Activated naive CD8-positive, alpha-beta T cell treated with anti-CD3 and anti-CD28 coated beads for 36 hours (primary cell): ENCODE results near the gene SUSD4. TPM values are rescaled to one million over a fixed set of nuclear protein-coding genes. Genes with fewer than 3 reads are reported as not detected.

ENCODE experiments used
- DNase-seq: peaks from one replicate; pipeline ENCODE4 v3.0.0; 2021
- H3K27ac Mint-ChIP-seq: one replicate; pipeline ENCODE4 v1.8.0; 2022; ENCODE audit warnings: mild to moderate bottlenecking, moderate library complexity, mixed read lengths
- H3K27me3 Mint-ChIP-seq: one replicate; pipeline ENCODE4 v1.8.0; 2022; ENCODE audit warnings: mild to moderate bottlenecking, mixed read lengths
- H3K36me3 Mint-ChIP-seq: one replicate; pipeline ENCODE4 v1.8.0; 2021; ENCODE audit warnings: mild to moderate bottlenecking, mixed read lengths
- H3K4me1 Mint-ChIP-seq: one replicate; pipeline ENCODE4 v1.8.0; 2021; ENCODE audit warnings: mixed read lengths
- H3K4me3 Mint-ChIP-seq: one replicate; pipeline ENCODE4 v1.8.0; 2022; ENCODE audit warnings: mild to moderate bottlenecking, moderate library complexity, mixed read lengths
- H3K9me3 Mint-ChIP-seq: one replicate; pipeline ENCODE4 v1.8.0; 2022; ENCODE audit warnings: mixed read lengths
- total RNA-seq, 2 experiments: library from RNA; stranded (reverse); gene quantifications; one replicate each; pipeline ENCODE4 v1.2.3, GENCODE V29; 2021

Gene SUSD4
- total RNA-seq, 2 experiments from 2014 or later: 0.22 to 0.33 TPM

GRCh38 chr1:223390618-223391017 is 26.6 kb upstream of the SUSD4 start:
- no peak for DNase-seq
- Mint-ChIP-seq H3K27me3 (peaks cover 52% of the 10 kb centered on the region), H3K4me1 (no peaks in the 10 kb centered on the region), H3K4me3 (no peak overlapping the region), H3K36me3 (no peaks in the 10 kb centered on the region), H3K9me3 (no peaks in the 10 kb centered on the region), H3K27ac (no peak overlapping the region)

GRCh38 chr1:223386013-223386412 is 22.0 kb upstream of the SUSD4 start:
- DNase-seq: no peak
- H3K27ac Mint-ChIP-seq: no peak overlapping the region
- peaks cover 19% of the 10 kb centered on the region for H3K27me3 Mint-ChIP-seq
- H3K36me3 Mint-ChIP-seq: no peaks in the 10 kb centered on the region
- H3K4me3 Mint-ChIP-seq: no peak overlapping the region
- no peaks in the 10 kb centered on the region for H3K4me1 Mint-ChIP-seq
- no peaks in the 10 kb centered on the region for H3K9me3 Mint-ChIP-seq

- Mint-ChIP-seq H3K27ac (no peak overlapping the region), H3K4me3 (no peak overlapping the region), H3K36me3 (no peaks in the 10 kb centered on the region), H3K9me3 (peaks cover 13% of the 10 kb centered on the region), H3K27me3 (peaks cover 19% of the 10 kb centered on the region), H3K4me1 (no peaks in the 10 kb centered on the region)
- no peak for DNase-seq
Observed at GRCh38 chr1:223378754-223379153, 14.8 kb upstream of the SUSD4 start.

GRCh38 chr1:223374064-223374610 is 10.2 kb upstream of the SUSD4 start:
- H3K4me1 Mint-ChIP-seq: no peaks in the 10 kb centered on the region
- H3K36me3 Mint-ChIP-seq: no peaks in the 10 kb centered on the region
- H3K27ac Mint-ChIP-seq: no peak overlapping the region
- no peak for DNase-seq
- no peak overlapping the region for H3K4me3 Mint-ChIP-seq
- peaks cover 19% of the 10 kb centered on the region for H3K27me3 Mint-ChIP-seq
- H3K9me3 Mint-ChIP-seq: peaks cover 15% of the 10 kb centered on the region

GRCh38 chr1:223364685-223365382 is 858 bp upstream of the SUSD4 start:
- Mint-ChIP-seq H3K4me1 (peaks cover 9% of the 10 kb centered on the region), H3K4me3 (peak overlapping the region; percentile 70)

GRCh38 chr1:223363057-223363855 is 720 bp downstream of the SUSD4 start:
- peaks cover 43% of the 10 kb centered on the region for H3K27me3 Mint-ChIP-seq
- DNase-seq: peak; percentile 16
- peaks cover 3% of the 10 kb centered on the region for H3K9me3 Mint-ChIP-seq
- H3K27ac Mint-ChIP-seq: no peak overlapping the region
- no peaks in the 10 kb centered on the region for H3K36me3 Mint-ChIP-seq
- peaks cover 9% of the 10 kb centered on the region for H3K4me1 Mint-ChIP-seq
- H3K4me3 Mint-ChIP-seq: peak overlapping the region; percentile 87

More at GRCh38 chr1:223364685-223365382, 858 bp upstream of the SUSD4 start:
- no peak overlapping the region for H3K27ac Mint-ChIP-seq
- no peaks in the 10 kb centered on the region for H3K36me3 Mint-ChIP-seq
- peaks cover 3% of the 10 kb centered on the region for H3K9me3 Mint-ChIP-seq
- DNase-seq: peak; percentile 10
- H3K27me3 Mint-ChIP-seq: peaks cover 43% of the 10 kb centered on the region

- no peaks in the 10 kb centered on the region for H3K36me3 Mint-ChIP-seq
- DNase-seq: no peak
- no peak overlapping the region for H3K4me3 Mint-ChIP-seq
- H3K4me1 Mint-ChIP-seq: peaks cover 8% of the 10 kb centered on the region
- H3K9me3 Mint-ChIP-seq: no peaks in the 10 kb centered on the region
- no peak overlapping the region for H3K27ac Mint-ChIP-seq
- H3K27me3 Mint-ChIP-seq: peaks cover 25% of the 10 kb centered on the region
Observed at GRCh38 chr1:223358826-223359225, 5.2 kb downstream of the SUSD4 start.

GRCh38 chr1:223355699-223356098 is 8.3 kb downstream of the SUSD4 start:
- no peak for DNase-seq
- Mint-ChIP-seq H3K9me3 (no peaks in the 10 kb centered on the region), H3K4me1 (no peaks in the 10 kb centered on the region), H3K27me3 (peaks cover 11% of the 10 kb centered on the region), H3K27ac (no peak overlapping the region), H3K36me3 (no peaks in the 10 kb centered on the region), H3K4me3 (no peak overlapping the region)

GRCh38 chr1:223353939-223354338 is 10.0 kb downstream of the SUSD4 start:
- no peak for DNase-seq
- H3K4me1 Mint-ChIP-seq: no peaks in the 10 kb centered on the region
- H3K36me3 Mint-ChIP-seq: no peaks in the 10 kb centered on the region
- H3K9me3 Mint-ChIP-seq: no peaks in the 10 kb centered on the region
- no peak overlapping the region for H3K27ac Mint-ChIP-seq
- H3K27me3 Mint-ChIP-seq: peaks cover 6% of the 10 kb centered on the region
- H3K4me3 Mint-ChIP-seq: no peak overlapping the region

GRCh38 chr1:223352944-223353343 is 11.0 kb downstream of the SUSD4 start:
- Mint-ChIP-seq H3K9me3 (no peaks in the 10 kb centered on the region), H3K4me3 (no peak overlapping the region), H3K27me3 (peaks cover 6% of the 10 kb centered on the region), H3K36me3 (no peaks in the 10 kb centered on the region), H3K4me1 (no peaks in the 10 kb centered on the region), H3K27ac (no peak overlapping the region)
- no peak for DNase-seq

- no peaks in the 10 kb centered on the region for H3K36me3 Mint-ChIP-seq
- DNase-seq: no peak
- peaks cover 6% of the 10 kb centered on the region for H3K27me3 Mint-ChIP-seq
- H3K4me3 Mint-ChIP-seq: no peak overlapping the region
- no peaks in the 10 kb centered on the region for H3K9me3 Mint-ChIP-seq
- no peaks in the 10 kb centered on the region for H3K4me1 Mint-ChIP-seq
- no peak overlapping the region for H3K27ac Mint-ChIP-seq
Observed at GRCh38 chr1:223350361-223350908, 13.5 kb downstream of the SUSD4 start.

GRCh38 chr1:223349241-223349640 is 14.7 kb downstream of the SUSD4 start:
- Mint-ChIP-seq H3K27me3 (peaks cover 6% of the 10 kb centered on the region), H3K4me1 (no peaks in the 10 kb centered on the region), H3K4me3 (no peak overlapping the region), H3K9me3 (no peaks in the 10 kb centered on the region), H3K27ac (no peak overlapping the region), H3K36me3 (no peaks in the 10 kb centered on the region)
- DNase-seq: no peak

GRCh38 chr1:223348439-223348838 is 15.5 kb downstream of the SUSD4 start:
- Mint-ChIP-seq H3K9me3 (no peaks in the 10 kb centered on the region), H3K27ac (no peak overlapping the region), H3K4me3 (no peak overlapping the region), H3K27me3 (peaks cover 6% of the 10 kb centered on the region), H3K36me3 (no peaks in the 10 kb centered on the region), H3K4me1 (no peaks in the 10 kb centered on the region)
- DNase-seq: no peak

GRCh38 chr1:223347583-223347982 is 16.4 kb downstream of the SUSD4 start:
- Mint-ChIP-seq H3K4me1 (no peaks in the 10 kb centered on the region), H3K9me3 (no peaks in the 10 kb centered on the region), H3K4me3 (no peak overlapping the region), H3K27me3 (peaks cover 1% of the 10 kb centered on the region), H3K27ac (no peak overlapping the region), H3K36me3 (no peaks in the 10 kb centered on the region)
- DNase-seq: no peak

GRCh38 chr1:223346311-223346710 is 17.7 kb downstream of the SUSD4 start:
- Mint-ChIP-seq H3K9me3 (no peaks in the 10 kb centered on the region), H3K4me3 (no peak overlapping the region), H3K27ac (no peak overlapping the region), H3K27me3 (no peaks in the 10 kb centered on the region), H3K36me3 (no peaks in the 10 kb centered on the region), H3K4me1 (no peaks in the 10 kb centered on the region)
- DNase-seq: no peak
